ENCODE data around the gene CYB5R2. TPM values are rescaled to one million over a fixed set of nuclear protein-coding genes. Genes with fewer than 3 reads are reported as not detected.

The CYB5R2 gene
- total RNA-seq, 4 donors from 2014 or later, result 10.5 to 29.2 (median 24.1) TPM

DNA sequence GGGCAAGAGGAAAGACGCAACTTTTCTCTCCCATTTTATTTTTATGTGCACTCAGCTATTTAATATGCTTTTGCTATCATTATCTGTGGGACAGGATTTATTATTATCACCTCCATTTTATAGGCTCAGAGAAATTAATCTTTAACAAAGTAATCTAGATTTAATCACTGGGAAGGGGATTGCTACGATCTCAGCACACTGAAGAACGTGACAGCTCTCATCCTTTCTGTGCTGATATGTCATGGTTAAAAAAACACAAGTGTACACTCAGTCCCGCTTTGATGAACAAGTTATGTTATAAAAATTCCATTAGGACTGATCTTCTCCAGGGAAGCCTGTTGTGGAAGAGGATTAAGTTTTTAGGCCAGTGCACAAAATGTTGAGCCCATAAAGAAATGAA is 37.6 kb downstream of the CYB5R2 start:
- Histone ChIP-seq H3K4me3 (no peak overlapping the region), H3K4me1 (no peaks in the 10 kb centered on the region), H3K27ac (no peak overlapping the region), H3K27me3 (no peaks in the 10 kb centered on the region), H3K36me3 (no peaks in the 10 kb centered on the region), H3K9me3 (no peaks in the 10 kb centered on the region)
- TF ChIP-seq, protein P1, sequence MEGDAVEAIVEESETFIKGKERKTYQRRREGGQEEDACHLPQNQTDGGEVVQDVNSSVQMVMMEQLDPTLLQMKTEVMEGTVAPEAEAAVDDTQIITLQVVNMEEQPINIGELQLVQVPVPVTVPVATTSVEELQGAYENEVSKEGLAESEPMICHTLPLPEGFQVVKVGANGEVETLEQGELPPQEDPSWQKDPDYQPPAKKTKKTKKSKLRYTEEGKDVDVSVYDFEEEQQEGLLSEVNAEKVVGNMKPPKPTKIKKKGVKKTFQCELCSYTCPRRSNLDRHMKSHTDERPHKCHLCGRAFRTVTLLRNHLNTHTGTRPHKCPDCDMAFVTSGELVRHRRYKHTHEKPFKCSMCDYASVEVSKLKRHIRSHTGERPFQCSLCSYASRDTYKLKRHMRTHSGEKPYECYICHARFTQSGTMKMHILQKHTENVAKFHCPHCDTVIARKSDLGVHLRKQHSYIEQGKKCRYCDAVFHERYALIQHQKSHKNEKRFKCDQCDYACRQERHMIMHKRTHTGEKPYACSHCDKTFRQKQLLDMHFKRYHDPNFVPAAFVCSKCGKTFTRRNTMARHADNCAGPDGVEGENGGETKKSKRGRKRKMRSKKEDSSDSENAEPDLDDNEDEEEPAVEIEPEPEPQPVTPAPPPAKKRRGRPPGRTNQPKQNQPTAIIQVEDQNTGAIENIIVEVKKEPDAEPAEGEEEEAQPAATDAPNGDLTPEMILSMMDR (IDR thresholded peaks at IDR 0.05), result no peak
- TF ChIP-seq POLR2A (IDR thresholded peaks at IDR 0.05), result no peak
- DNase-seq, result no peak
- intact Hi-C loops (cut with DNase I; ENCODE audit: low total_unique reads), result no loop called here

DNA sequence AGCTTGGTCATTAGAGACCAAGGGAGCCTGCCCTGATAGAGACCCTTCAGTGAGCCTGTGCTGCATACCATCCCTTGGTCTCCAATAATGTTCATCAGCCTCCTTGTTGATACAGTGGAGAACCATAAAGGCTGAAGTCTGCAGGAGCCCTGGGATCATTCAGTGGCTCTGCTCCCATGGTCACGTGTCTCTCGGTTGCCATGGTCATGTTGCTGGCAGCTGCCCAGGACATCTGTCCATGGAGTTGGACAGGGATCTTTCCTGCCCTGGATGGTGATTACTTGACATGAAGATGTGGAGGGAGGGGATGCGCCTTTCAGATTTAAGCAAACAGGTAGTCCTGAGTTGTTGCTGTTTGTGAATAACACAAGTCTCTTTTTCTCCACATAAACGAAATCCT is 38.2 kb downstream of the CYB5R2 start:
- Histone ChIP-seq H3K4me1 (no peaks in the 10 kb centered on the region), H3K36me3 (no peaks in the 10 kb centered on the region), H3K27ac (no peak overlapping the region), H3K27me3 (no peaks in the 10 kb centered on the region), H3K9me3 (no peaks in the 10 kb centered on the region), H3K4me3 (no peak overlapping the region)
- no peak for TF ChIP-seq POLR2A (IDR thresholded peaks at IDR 0.05)
- TF ChIP-seq, protein P1 (IDR thresholded peaks at IDR 0.05), result no peak
- no peak for DNase-seq
- intact Hi-C loops (cut with DNase I; ENCODE audit: low total_unique reads), result no loop called here

DNA sequence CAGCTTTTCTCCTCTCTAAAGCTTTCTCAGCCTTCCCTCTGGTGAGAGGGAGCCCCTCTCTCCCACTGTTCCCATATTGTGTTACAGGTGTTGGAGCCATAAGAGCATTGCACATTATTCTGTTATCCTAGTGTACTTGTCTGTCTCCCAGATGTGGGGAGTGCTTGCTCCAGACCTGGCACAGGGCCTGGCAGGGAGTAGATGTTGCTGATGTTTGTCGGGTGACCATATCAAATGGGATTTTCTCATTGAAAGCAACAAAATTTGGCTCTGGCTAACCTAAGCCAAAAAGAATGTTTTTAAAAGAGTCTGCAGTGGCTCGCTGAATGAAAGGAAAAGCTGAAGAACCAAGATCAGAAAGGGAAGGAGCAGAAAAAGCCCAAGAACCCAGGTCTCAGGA is 41.1 kb downstream of the CYB5R2 start:
- TF ChIP-seq, protein P1 (IDR thresholded peaks at IDR 0.05), result no peak
- TF ChIP-seq POLR2A (IDR thresholded peaks at IDR 0.05), result no peak
- H3K4me3 ChIP-seq, result no peak overlapping the region
- H3K4me1 ChIP-seq, result no peaks in the 10 kb centered on the region
- DNase-seq, result no peak
- no peak overlapping the region for H3K27ac ChIP-seq
- no peaks in the 10 kb centered on the region for H3K9me3 ChIP-seq
- intact Hi-C loops (cut with DNase I; ENCODE audit: low total_unique reads), result no loop called here
- no peaks in the 10 kb centered on the region for H3K27me3 ChIP-seq
- no peaks in the 10 kb centered on the region for H3K36me3 ChIP-seq

DNA sequence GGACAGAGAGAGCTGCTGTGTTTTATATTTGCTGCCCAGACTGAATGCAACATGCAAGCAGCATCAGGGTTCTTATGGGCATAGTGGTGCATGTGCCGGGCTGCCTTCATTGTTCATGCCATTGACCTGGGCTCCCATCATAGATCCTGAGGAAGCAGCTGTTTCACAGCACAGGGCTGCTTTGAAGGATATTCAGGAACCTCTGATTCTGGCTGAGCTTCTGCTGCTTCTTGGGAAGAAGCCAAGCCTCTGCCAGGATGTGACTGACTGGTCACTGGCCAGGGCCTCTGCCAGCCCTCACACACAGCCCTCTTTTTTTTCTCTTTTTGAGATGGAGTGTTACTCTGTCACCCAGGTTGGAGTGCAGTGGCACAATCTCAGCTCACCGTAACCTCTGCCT is 43.3 kb downstream of the CYB5R2 start:
- intact Hi-C loops (cut with DNase I; ENCODE audit: low total_unique reads), result no loop called here
- no peak for DNase-seq
- H3K4me1 ChIP-seq, result no peaks in the 10 kb centered on the region
- H3K9me3 ChIP-seq, result no peaks in the 10 kb centered on the region
- no peaks in the 10 kb centered on the region for H3K36me3 ChIP-seq
- TF ChIP-seq POLR2A (IDR thresholded peaks at IDR 0.05), result no peak
- TF ChIP-seq, protein P1 (IDR thresholded peaks at IDR 0.05), result no peak
- H3K27me3 ChIP-seq, result no peaks in the 10 kb centered on the region
- no peak overlapping the region for H3K27ac ChIP-seq
- H3K4me3 ChIP-seq, result no peak overlapping the region

DNA sequence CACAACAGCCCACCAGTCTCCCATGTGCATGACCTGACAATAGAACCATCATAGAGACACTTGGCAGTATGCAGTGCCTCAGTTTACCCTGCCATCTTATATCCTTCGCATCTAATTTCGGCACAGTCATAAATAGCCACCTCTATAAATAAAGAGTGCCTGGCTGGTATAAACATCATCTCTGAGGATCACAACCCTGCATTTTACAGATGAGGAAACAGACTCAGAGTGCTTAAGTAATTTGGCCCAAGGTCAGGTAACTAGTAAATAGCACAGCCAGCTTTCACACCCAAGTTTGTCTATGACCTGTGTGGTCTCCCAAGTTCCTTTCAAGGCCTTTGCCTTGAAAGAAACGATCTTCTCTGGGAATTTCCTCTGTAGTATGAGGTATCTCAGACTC is 44.6 kb downstream of the CYB5R2 start:
- Histone ChIP-seq H3K27ac (no peak overlapping the region), H3K36me3 (no peaks in the 10 kb centered on the region), H3K4me1 (no peaks in the 10 kb centered on the region), H3K27me3 (no peaks in the 10 kb centered on the region), H3K4me3 (no peak overlapping the region), H3K9me3 (no peaks in the 10 kb centered on the region)
- TF ChIP-seq, protein P1 (IDR thresholded peaks at IDR 0.05), result no peak
- no peak for TF ChIP-seq POLR2A (IDR thresholded peaks at IDR 0.05)
- intact Hi-C loops (cut with DNase I; ENCODE audit: low total_unique reads), result no loop called here
- no peak for DNase-seq
